Measurements from ENCODE around the gene PIAS1. TPM values are rescaled to one million over a fixed set of nuclear protein-coding genes. Genes with fewer than 3 reads are reported as not detected.

Gene PIAS1
- total RNA-seq, 1 experiment from 2014 or later: 25.9 TPM

- Histone ChIP-seq H3K9me2 (ENCODE audit: insufficient read depth) (no peaks in the 10 kb centered on the region), H2AFZ (ENCODE audit: low read depth, low read length, poor library complexity, severe bottlenecking) (no peak overlapping the region), H3K4me2 (ENCODE audit: low read length) (no peak overlapping the region), H4K20me1 (ENCODE audit: insufficient read depth) (no peaks in the 10 kb centered on the region), H3K27ac (ENCODE audit: low read depth, low read length) (no peak overlapping the region), H3K79me2 (ENCODE audit: insufficient read depth, low read length) (no peaks in the 10 kb centered on the region), H3K4me1 (ENCODE audit: control insufficient read depth in 1 of 2, insufficient read depth in 2 of 2, low read length in 2 of 2) (no peaks in the 10 kb centered on the region), H3K4me3 (replicated peaks in 1 of 2; ENCODE audit: low read depth in 1 of 2, low read length in 2 of 2) (no peak overlapping the region), H3K9me3 (ENCODE audit: control insufficient read depth in 1 of 2, insufficient read depth in 1 of 2, low read depth in 1 of 2, low read length in 2 of 2) (no peaks in the 10 kb centered on the region; a peak in 1 of 4 replicates), H3K9ac (ENCODE audit: low read length) (no peak overlapping the region), H3K36me3 (ENCODE audit: control insufficient read depth in 1 of 2, insufficient read depth in 2 of 2, low read length in 2 of 2) (no peaks in the 10 kb centered on the region), H3K27me3 (ENCODE audit: insufficient read depth, low read length) (no peaks in the 10 kb centered on the region)
- ATAC-seq (no peak), DNase-seq (ENCODE audit: low read depth, low spot score) (no peak)
- intact Hi-C loops (cut with micrococcal nuclease): no loop called here
- ChIA-PET POLR2A (no interaction called here), RAD21 (ENCODE audit: low non-redundant PET in 1 of 2, low total read pairs in 2 of 2, uncharacterized antibody in 2 of 2, unreplicated experiment in 2 of 2) (no interaction called here), CTCF (no interaction called here)
- TF ChIP-seq EGR1 (IDR thresholded peaks at IDR 0.05; ENCODE audit: low read depth) (no peak), SP1 (IDR thresholded peaks at IDR 0.05; ENCODE audit: low read depth) (no peak), ATF3 (IDR thresholded peaks at IDR 0.05) (no peak), POLR2A (IDR thresholded peaks at IDR 0.05; ENCODE audit: borderline replicate concordance, extremely low read depth, insufficient read depth, insufficient read length) (no peak), SIN3A (IDR thresholded peaks at IDR 0.05; ENCODE audit: low read depth) (no peak), ZFX (IDR thresholded peaks at IDR 0.05) (no peak)
- no TSS peak for BruUV-seq (replicated peaks)
Measured at GRCh38 chr15:68012911-68013310, 41.2 kb upstream of the PIAS1 start.

- intact Hi-C loops (cut with micrococcal nuclease): no loop called here
- H3K9me2 ChIP-seq (ENCODE audit: insufficient read depth): no peaks in the 10 kb centered on the region
- H3K9ac ChIP-seq (ENCODE audit: low read length): no peak overlapping the region
- no peaks in the 10 kb centered on the region for H3K27me3 ChIP-seq (ENCODE audit: insufficient read depth, low read length)
- no peak overlapping the region for H3K27ac ChIP-seq (ENCODE audit: low read depth, low read length)
- ATAC-seq (no peak), DNase-seq (ENCODE audit: low read depth, low spot score) (no peak)
- H3K4me2 ChIP-seq (ENCODE audit: low read length): no peak overlapping the region
- H3K9me3 ChIP-seq (ENCODE audit: control insufficient read depth in 1 of 2, insufficient read depth in 1 of 2, low read depth in 1 of 2, low read length in 2 of 2): no peaks in the 10 kb centered on the region
- H3K36me3 ChIP-seq (ENCODE audit: control insufficient read depth in 1 of 2, insufficient read depth in 2 of 2, low read length in 2 of 2): no peaks in the 10 kb centered on the region
- H3K4me1 ChIP-seq (ENCODE audit: control insufficient read depth in 1 of 2, insufficient read depth in 2 of 2, low read length in 2 of 2): no peaks in the 10 kb centered on the region
- no peak overlapping the region for H3K4me3 ChIP-seq (replicated peaks in 1 of 2; ENCODE audit: low read depth in 1 of 2, low read length in 2 of 2)
- BruUV-seq (replicated peaks): no TSS peak
- POLR2A ChIA-PET: no interaction called here
- no peak for TF ChIP-seq REST (IDR thresholded peaks at IDR 0.05; ENCODE audit: low read depth)
- TF ChIP-seq EGR1 (IDR thresholded peaks at IDR 0.05; ENCODE audit: low read depth): no peak
- TF ChIP-seq POLR2AphosphoS5 (IDR thresholded peaks at IDR 0.05; ENCODE audit: low read depth, low read length): no peak
- TF ChIP-seq SRF (IDR thresholded peaks at IDR 0.05; ENCODE audit: low read depth): no peak
- no peak for TF ChIP-seq ELF1 (IDR thresholded peaks at IDR 0.05; ENCODE audit: borderline replicate concordance, low read depth)
- TF ChIP-seq POLR2A (IDR thresholded peaks at IDR 0.05; ENCODE audit: borderline replicate concordance, extremely low read depth, insufficient read depth, insufficient read length): no peak
- TF ChIP-seq ZBTB33 (IDR thresholded peaks at IDR 0.05; ENCODE audit: extremely low read depth, insufficient replicate concordance, low read length): no peak
- TF ChIP-seq EZH2phosphoT487 (IDR thresholded peaks at IDR 0.05; ENCODE audit: borderline replicate concordance): no peak
- CTCF ChIA-PET: no interaction called here
- H4K20me1 ChIP-seq (ENCODE audit: insufficient read depth): no peaks in the 10 kb centered on the region
- RAD21 ChIA-PET (ENCODE audit: low non-redundant PET in 1 of 2, low total read pairs in 2 of 2, uncharacterized antibody in 2 of 2, unreplicated experiment in 2 of 2): no interaction called here
- H3K79me2 ChIP-seq (ENCODE audit: insufficient read depth, low read length): no peaks in the 10 kb centered on the region
- H2AFZ ChIP-seq (ENCODE audit: low read depth, low read length, poor library complexity, severe bottlenecking): no peak overlapping the region
Measured at GRCh38 chr15:68014219-68014618, 39.9 kb upstream of the PIAS1 start.

Measured in HCT116 (cell line).